SIG-M5 treated with dmso at 0.1 percent for 504 hours (cell line): Measurements from ENCODE around the gene SBNO2.

Source experiments
- DNase-seq: peaks from one replicate; lab custom pipeline; 2025; ENCODE audit not compliant: unreplicated experiment; lab: John Stamatoyannopoulos, UW

SBNO2 gene

GRCh38 chr19:1154731-1155351 lies 19.2 kb downstream of the SBNO2 start:
- no peak for DNase-seq

GRCh38 chr19:1153891-1154730 lies 20.0 kb downstream of the SBNO2 start:
- no peak for DNase-seq

GRCh38 chr19:1151917-1152587 lies 22.0 kb downstream of the SBNO2 start:
- DNase-seq: no peak

- no peak for DNase-seq
Observed at GRCh38 chr19:1151037-1151724, 22.9 kb downstream of the SBNO2 start.

GRCh38 chr19:1150333-1151036 lies 23.6 kb downstream of the SBNO2 start:
- no peak for DNase-seq

GRCh38 chr19:1149259-1150045 lies 24.6 kb downstream of the SBNO2 start:
- DNase-seq: no peak

GRCh38 chr19:1147934-1148549 lies 26.0 kb downstream of the SBNO2 start:
- no peak for DNase-seq

GRCh38 chr19:1146858-1147780 lies 26.9 kb downstream of the SBNO2 start:
- DNase-seq: no peak

- no peak for DNase-seq
Observed at GRCh38 chr19:1146412-1146699, 27.7 kb downstream of the SBNO2 start.

- DNase-seq: no peak
Observed at GRCh38 chr19:1145635-1146411, 28.2 kb downstream of the SBNO2 start.

GRCh38 chr19:1144741-1145140 lies 29.3 kb downstream of the SBNO2 start:
- DNase-seq: no peak

GRCh38 chr19:1143828-1144399 lies 30.2 kb downstream of the SBNO2 start:
- no peak for DNase-seq

GRCh38 chr19:1141944-1142343 lies 32.1 kb downstream of the SBNO2 start:
- DNase-seq: no peak

GRCh38 chr19:1140272-1141027 lies 33.6 kb downstream of the SBNO2 start:
- DNase-seq: no peak

- DNase-seq: no peak
Observed at GRCh38 chr19:1139126-1139525, 34.9 kb downstream of the SBNO2 start.

GRCh38 chr19:1138121-1138520 lies 35.9 kb downstream of the SBNO2 start:
- no peak for DNase-seq
